Lung (tissue), 12 donors: ENCODE data around the gene CNTNAP5. TPM values are rescaled to one million over a fixed set of nuclear protein-coding genes. Genes with fewer than 3 reads are reported as not detected.

ENCODE experiments used
- ATAC-seq: fragments of 200-7000 bp; cut with Tn5 transposase; one replicate; pipeline ENCODE4 v1.9.1; 2020; ENCODE audit warnings: moderate number of reproducible peaks; ENCODE audit not compliant: insufficient read depth, low FRiP score
- DNase-seq, 3 donors: peaks; one replicate each; pipeline ENCODE4 v3.0.0-alpha.2; 2013 to 2017
- H3K27ac ChIP-seq, 2 donors: one replicate each; pipeline ENCODE4 v1.5.1; 2013; ENCODE audit warnings: mild to moderate bottlenecking in 2 of 2, moderate library complexity in 2 of 2, control low read depth in 1 of 2, inconsistent platforms in 1 of 2, low read depth in 1 of 2, low read length in 1 of 2
- H3K27me3 ChIP-seq, 3 donors: one replicate each; pipeline ENCODE4 v1.5.1; 2013; ENCODE audit warnings: low read length in 2 of 3; ENCODE audit not compliant: control insufficient read depth in 3 of 3, insufficient read depth in 3 of 3
- H3K36me3 ChIP-seq, 4 donors: one replicate each; pipeline ENCODE4 v1.5.1; 2013; ENCODE audit warnings: low read length in 4 of 4, mild to moderate bottlenecking in 1 of 4, moderate library complexity in 1 of 4; ENCODE audit not compliant: control insufficient read depth in 4 of 4, insufficient read depth in 4 of 4
- H3K4me1 ChIP-seq, 5 donors: one replicate each; pipeline ENCODE4 v1.5.1; 2013; ENCODE audit warnings: low read length in 5 of 5, mild to moderate bottlenecking in 2 of 5, moderate library complexity in 1 of 5; ENCODE audit not compliant: control insufficient read depth in 5 of 5, insufficient read depth in 5 of 5
- H3K4me3 ChIP-seq: one replicate; pipeline ENCODE4 v1.5.1; 2013; ENCODE audit warnings: mild to moderate bottlenecking, control low read depth, moderate library complexity
- H3K9ac ChIP-seq, 2 donors: one replicate each; pipeline ENCODE4 v1.5.1; 2013; ENCODE audit warnings: low read length in 2 of 2, control low read depth in 1 of 2; ENCODE audit not compliant: insufficient read depth in 1 of 2
- H3K9me3 ChIP-seq, 4 donors: one replicate each; pipeline ENCODE4 v1.5.1; 2013; ENCODE audit warnings: low read length in 3 of 4, mild to moderate bottlenecking in 1 of 4, moderate library complexity in 1 of 4; ENCODE audit not compliant: control insufficient read depth in 4 of 4, insufficient read depth in 3 of 4
- WGBS, 2 donors: extraction: QIAGEN DNeasy Blood & Tissue Kit; methylation state at CpG; one replicate each; pipeline ENCODE4 v1.1.7; 2013; 5-methylcytosine and 5-hydroxymethylcytosine counted together
- polyA plus RNA-seq, 2 donors: library from polyadenylated mRNA; stranded (reverse); fragments of 200-250 nt; gene quantifications; one replicate each; pipeline ENCODE4 v1.2.1, GENCODE V29; 2013
- total RNA-seq, 2 donors: library from RNA; depleted of rRNA in 1 of 2; stranded (reverse); fragments of >200 nt in 1 of 2; gene quantifications; one replicate each; pipeline ENCODE4 v1.2.1, GENCODE V29; 2014 to 2021
- TF ChIP-seq, protein P1 (sequence below): IDR thresholded peaks from 2 replicates; pipeline ENCODE4 v1.5.1; 2012; ENCODE audit warnings: mild to moderate bottlenecking; ENCODE audit errors: control extremely low read depth, extremely low read depth
- donor health status: control.
- donor health status: control.
- donor health status: Bipolar disorder and iron deficiency.
- donor health status: healthy.
- donor health status: DM: yes; HTN: yes; CAD: no.

CNTNAP5 gene
- total and polyA plus RNA-seq, 4 donors, result 0.03 to 0.06 TPM; not detected in 2

DNA sequence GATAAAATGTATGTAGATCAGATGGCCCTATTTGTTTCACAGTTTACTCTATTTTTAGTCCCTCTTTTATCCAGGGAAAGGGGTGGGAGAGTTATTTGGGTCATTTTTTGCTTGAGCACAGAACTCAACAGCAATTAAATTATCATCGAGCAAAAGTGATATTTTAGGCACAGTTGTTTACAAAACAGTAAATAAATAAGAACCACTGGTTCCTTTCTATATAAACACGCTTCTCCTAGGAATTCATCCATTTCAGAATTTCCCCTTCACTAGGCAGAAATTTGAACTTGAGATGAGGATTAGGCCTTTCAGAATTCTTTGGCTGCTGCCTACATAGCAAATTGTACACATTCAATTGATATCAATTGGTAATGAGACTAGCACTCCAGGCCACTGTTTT lies 812.4 kb downstream of the CNTNAP5 start:
- DNase-seq, result peak in 2 of 3 donors; percentile 89
- TF ChIP-seq, protein P1, sequence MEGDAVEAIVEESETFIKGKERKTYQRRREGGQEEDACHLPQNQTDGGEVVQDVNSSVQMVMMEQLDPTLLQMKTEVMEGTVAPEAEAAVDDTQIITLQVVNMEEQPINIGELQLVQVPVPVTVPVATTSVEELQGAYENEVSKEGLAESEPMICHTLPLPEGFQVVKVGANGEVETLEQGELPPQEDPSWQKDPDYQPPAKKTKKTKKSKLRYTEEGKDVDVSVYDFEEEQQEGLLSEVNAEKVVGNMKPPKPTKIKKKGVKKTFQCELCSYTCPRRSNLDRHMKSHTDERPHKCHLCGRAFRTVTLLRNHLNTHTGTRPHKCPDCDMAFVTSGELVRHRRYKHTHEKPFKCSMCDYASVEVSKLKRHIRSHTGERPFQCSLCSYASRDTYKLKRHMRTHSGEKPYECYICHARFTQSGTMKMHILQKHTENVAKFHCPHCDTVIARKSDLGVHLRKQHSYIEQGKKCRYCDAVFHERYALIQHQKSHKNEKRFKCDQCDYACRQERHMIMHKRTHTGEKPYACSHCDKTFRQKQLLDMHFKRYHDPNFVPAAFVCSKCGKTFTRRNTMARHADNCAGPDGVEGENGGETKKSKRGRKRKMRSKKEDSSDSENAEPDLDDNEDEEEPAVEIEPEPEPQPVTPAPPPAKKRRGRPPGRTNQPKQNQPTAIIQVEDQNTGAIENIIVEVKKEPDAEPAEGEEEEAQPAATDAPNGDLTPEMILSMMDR, result no peak

DNA sequence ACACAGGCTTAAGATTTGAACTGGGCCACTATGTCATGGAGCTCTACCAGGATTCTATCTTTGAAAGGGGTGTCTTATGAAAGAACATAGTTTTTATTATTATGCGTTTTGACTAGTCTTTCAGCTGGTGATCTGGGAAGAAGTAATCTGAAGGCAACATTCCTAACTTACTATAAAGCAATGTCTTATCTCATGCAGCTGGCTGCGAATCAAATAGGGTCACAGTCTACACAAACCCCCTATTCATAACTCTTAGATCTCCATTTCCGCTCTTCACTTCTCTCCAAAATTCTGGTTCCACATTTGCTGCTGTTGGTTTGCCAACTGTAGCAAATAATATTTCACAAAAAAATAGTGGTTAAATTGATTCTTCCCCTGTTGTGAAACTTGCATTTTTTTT lies 813.3 kb downstream of the CNTNAP5 start:
- Histone ChIP-seq H3K27ac (no peak overlapping the region), H3K9ac (no peak overlapping the region), H3K4me1 (peaks cover 0 to 52% (median 8%) of the 10 kb centered on the region in 5 donors), H3K27me3 (no peaks in the 10 kb centered on the region), H3K36me3 (no peaks in the 10 kb centered on the region), H3K9me3 (no peaks in the 10 kb centered on the region), H3K4me3 (no peak overlapping the region)
- WGBS, 2 donors, result 83 to 90% methylated on average over 3 of the region's 3 CpGs
- no peak for ATAC-seq
- DNase-seq, result peak; percentile 78 to 97 (median 94)
- TF ChIP-seq, protein P1, result no peak

More for the DNA sequence above, 812.4 kb downstream of the CNTNAP5 start:
- H3K9me3 ChIP-seq, result no peaks in the 10 kb centered on the region
- no peak overlapping the region for H3K4me3 ChIP-seq
- no peaks in the 10 kb centered on the region for H3K36me3 ChIP-seq
- no peak overlapping the region for H3K27ac ChIP-seq
- no peaks in the 10 kb centered on the region for H3K27me3 ChIP-seq
- ATAC-seq, result no peak
- no peak overlapping the region for H3K9ac ChIP-seq
- WGBS, 2 donors, result 61 to 69% methylated on average over 2 of the region's 2 CpGs
- H3K4me1 ChIP-seq, result peaks cover 0 to 55% (median 8%) of the 10 kb centered on the region in 5 donors

DNA sequence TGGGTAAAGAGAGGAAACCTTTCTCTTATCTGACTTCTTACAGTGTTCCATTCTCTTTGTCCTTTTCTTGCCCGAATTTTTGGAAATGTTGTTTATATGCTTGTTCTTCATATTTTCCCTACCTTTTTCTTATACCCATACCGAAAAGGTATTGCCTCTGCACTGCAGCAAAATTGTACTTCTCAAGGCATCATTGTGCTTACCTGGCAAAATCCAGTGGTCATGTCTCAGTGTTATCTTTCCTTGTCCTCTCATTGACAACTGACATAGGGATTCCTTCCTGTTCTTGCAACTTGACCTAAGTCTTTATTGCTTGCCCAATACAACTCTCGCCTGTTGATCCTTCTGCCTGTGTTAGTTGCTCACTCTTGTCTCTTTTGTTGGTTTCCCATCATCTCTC lies 842.2 kb downstream of the CNTNAP5 start:
- ATAC-seq, result no peak
- no peak overlapping the region for H3K9ac ChIP-seq
- no peaks in the 10 kb centered on the region for H3K27me3 ChIP-seq
- no peaks in the 10 kb centered on the region for H3K4me1 ChIP-seq
- TF ChIP-seq, protein P1, result no peak
- no peak overlapping the region for H3K4me3 ChIP-seq
- no peak for DNase-seq
- H3K9me3 ChIP-seq, result no peaks in the 10 kb centered on the region
- H3K27ac ChIP-seq, result no peak overlapping the region
- 86 to 89% methylated on average over 3 of the region's 3 CpGs for WGBS, 2 donors
- H3K36me3 ChIP-seq, result no peaks in the 10 kb centered on the region

DNA sequence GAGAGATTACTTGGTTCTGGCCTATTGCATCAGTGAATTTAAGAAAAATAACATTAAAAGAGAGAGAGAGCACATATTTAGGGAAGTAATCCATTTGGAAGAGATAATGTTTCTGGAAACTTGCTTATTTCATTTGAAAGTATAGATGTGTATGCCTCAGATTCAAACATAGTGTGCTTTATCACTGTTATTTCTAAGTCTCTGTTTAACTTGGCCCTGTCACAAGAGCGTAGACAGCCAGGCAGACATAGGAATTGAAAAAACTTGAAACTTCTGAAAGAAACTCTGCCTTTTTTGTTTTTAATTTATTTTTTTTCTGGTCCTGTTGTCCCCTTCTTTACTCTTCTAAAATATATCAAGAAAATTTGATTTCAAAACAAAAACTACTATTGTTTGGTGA lies 849.1 kb downstream of the CNTNAP5 start:
- Histone ChIP-seq H3K9ac (no peak overlapping the region), H3K4me1 (peaks cover 0 to 3% (median 0%) of the 10 kb centered on the region in 5 donors), H3K27ac (no peak overlapping the region), H3K4me3 (no peak overlapping the region), H3K27me3 (no peaks in the 10 kb centered on the region), H3K9me3 (no peaks in the 10 kb centered on the region), H3K36me3 (no peaks in the 10 kb centered on the region)
- TF ChIP-seq, protein P1, result no peak
- DNase-seq (peak in 2 of 3 donors; percentile 10 to 53), ATAC-seq (no peak)
- 68 to 81% methylated on average over 1 of the region's 1 CpG for WGBS, 2 donors
